IMR-90 (cell line): ENCODE data around the gene HEYL. TPM values are rescaled to one million over a fixed set of nuclear protein-coding genes. Genes with fewer than 3 reads are reported as not detected.

Experiments used
- ATAC-seq: fragments of 200-7000 bp; cut with Tn5 transposase; 2 replicates; pipeline ENCODE4 v1.9.1; 2020; ENCODE audit warnings: low read depth, mild to moderate bottlenecking, moderate library complexity
- BruUV-seq: library from RNA; stranded (reverse); fragments of 400-500 nt; replicated peaks from 2 replicates; lab custom pipeline; 2021; lab: Mats Ljungman, UMichigan
- CTCF ChIA-PET: fragments of 300-600 bp; formaldehyde crosslinking; extraction: SDS; loops from one replicate; lab custom pipeline; 2021; ENCODE audit warnings: antibody characterized with exemption; lab: Yijun Ruan, JAX
- POLR2A ChIA-PET: fragments of 300-600 bp; sonication (Branson Sonifier 250); formaldehyde crosslinking; loops from one replicate; lab custom pipeline; 2022; ENCODE audit warnings: antibody characterized with exemption; ENCODE audit not compliant: unreplicated experiment; lab: Charles Lee
- DNase-seq: peaks from one replicate; pipeline ENCODE4 v3.0.0; 2013
- H2AFZ ChIP-seq: replicated peaks from 2 replicates; pipeline ENCODE3; 2013; ENCODE audit warnings: low read length, mild to moderate bottlenecking; ENCODE audit not compliant: poor library complexity
- H2AK5ac ChIP-seq: 2 replicates; pipeline ENCODE4 v1.6.1; 2013; ENCODE audit warnings: low read depth, low read length, inconsistent platforms
- H2AK9ac ChIP-seq: replicated peaks from 2 replicates; pipeline ENCODE3; 2013; ENCODE audit warnings: mild to moderate bottlenecking, low read depth, low read length, moderate library complexity; ENCODE audit not compliant: poor library complexity
- H2BK120ac ChIP-seq: 2 replicates; pipeline ENCODE4 v1.6.1; 2013; ENCODE audit warnings: low read depth, low read length, inconsistent platforms
- H2BK15ac ChIP-seq: 3 replicates; pipeline ENCODE4 v1.6.1; 2013; ENCODE audit warnings: low read depth, low read length, inconsistent platforms
- H2BK20ac ChIP-seq: 2 replicates; pipeline ENCODE4 v1.6.1; 2013; ENCODE audit warnings: low read depth, mild to moderate bottlenecking, inconsistent platforms, low read length, moderate library complexity
- H2BK5ac ChIP-seq: 2 replicates; pipeline ENCODE4 v1.6.1; 2013; ENCODE audit warnings: mild to moderate bottlenecking, low read depth, low read length, inconsistent platforms; ENCODE audit not compliant: poor library complexity, severe bottlenecking
- H3K14ac ChIP-seq: replicated peaks from 2 replicates; pipeline ENCODE4 v1.6.1; 2013; ENCODE audit warnings: low read depth, low read length, inconsistent platforms
- H3K18ac ChIP-seq: 2 replicates; pipeline ENCODE4 v1.6.1; 2013; ENCODE audit warnings: low read depth, low read length, control low read depth
- H3K23ac ChIP-seq: 2 replicates; pipeline ENCODE4 v1.6.1; 2013; ENCODE audit warnings: low read depth, low read length, inconsistent platforms
- H3K27ac ChIP-seq: 2 replicates; pipeline ENCODE4 v1.5.1; 2013; ENCODE audit warnings: mild to moderate bottlenecking, control low read depth, low read length; ENCODE audit not compliant: insufficient read depth
- H3K27me3 ChIP-seq: 2 replicates; pipeline ENCODE4 v1.6.1; 2013; ENCODE audit warnings: low read length; ENCODE audit not compliant: control insufficient read depth, insufficient read depth
- H3K36me3 ChIP-seq: 2 replicates; pipeline ENCODE4 v1.6.1; 2013; ENCODE audit warnings: low read length, mixed read lengths; ENCODE audit not compliant: control insufficient read depth, insufficient read depth
- H3K4ac ChIP-seq: 2 replicates; pipeline ENCODE4 v1.6.1; 2013; ENCODE audit warnings: low read depth, low read length, inconsistent platforms
- H3K4me1 ChIP-seq: 2 replicates; pipeline ENCODE4 v1.6.1; 2013; ENCODE audit warnings: low read length, mixed read lengths; ENCODE audit not compliant: control insufficient read depth, insufficient read depth
- H3K4me2 ChIP-seq: 2 replicates; pipeline ENCODE4 v1.6.1; 2013; ENCODE audit warnings: low read depth, mild to moderate bottlenecking, control low read depth, low read length, moderate library complexity
- H3K4me3 ChIP-seq: 2 replicates; pipeline ENCODE4 v1.5.1; 2013; ENCODE audit warnings: low read depth, mild to moderate bottlenecking, control low read depth, low read length, moderate library complexity; ENCODE audit not compliant: insufficient read depth
- H3K56ac ChIP-seq: 2 replicates; pipeline ENCODE4 v1.6.1; 2013; ENCODE audit warnings: low read length, inconsistent platforms; ENCODE audit not compliant: insufficient read depth; ENCODE audit errors: extremely low read depth
- H3K79me1 ChIP-seq, 2 experiments: 2 replicates each; pipeline ENCODE4 v1.6.1; 2013; ENCODE audit warnings: low read length in 2 of 2, inconsistent platforms in 1 of 2, low read depth in 1 of 2
- H3K9ac ChIP-seq: 2 replicates; pipeline ENCODE4 v1.6.1; 2013; ENCODE audit warnings: low read depth, low read length, control low read depth
- H3K9me1 ChIP-seq: 2 replicates; pipeline ENCODE4 v1.6.1; 2013; ENCODE audit warnings: low read length, inconsistent platforms; ENCODE audit not compliant: insufficient read depth
- H3K9me3 ChIP-seq: 2 replicates; pipeline ENCODE4 v1.6.1; 2013; ENCODE audit warnings: low read length; ENCODE audit not compliant: control insufficient read depth, insufficient read depth
- H4K20me1 ChIP-seq: 2 replicates; pipeline ENCODE4 v1.6.1; 2013; ENCODE audit warnings: low read length, inconsistent platforms; ENCODE audit not compliant: insufficient read depth
- H4K5ac ChIP-seq: 2 replicates; pipeline ENCODE4 v1.6.1; 2013; ENCODE audit warnings: mild to moderate bottlenecking, low read depth, low read length, control low read depth
- H4K8ac ChIP-seq, 2 experiments: 2 replicates each; pipeline ENCODE4 v1.6.1; 2013; ENCODE audit warnings: low read depth in 2 of 2, low read length in 2 of 2, control low read depth in 1 of 2, inconsistent platforms in 1 of 2
- H4K91ac ChIP-seq: 2 replicates; pipeline ENCODE4 v1.6.1; 2013; ENCODE audit warnings: low read depth, low read length, inconsistent platforms; ENCODE audit not compliant: insufficient read depth
- BHLHE40 ChIP-seq: fragments of 150-350 bp; IDR thresholded peaks from 2 replicates; pipeline ENCODE4 v1.6.1; 2016; ENCODE audit warnings: mild to moderate bottlenecking, low read depth, low read length
- CEBPB ChIP-seq: IDR thresholded peaks from 2 replicates; pipeline ENCODE4 v1.6.1; 2012; ENCODE audit warnings: low read depth, low read length, improper control_type of control experiment
- CHD1 ChIP-seq: IDR thresholded peaks from 2 replicates; pipeline ENCODE4 v1.6.1; 2012; ENCODE audit warnings: low read depth, low read length, improper control_type of control experiment
- CTCF ChIP-seq: conservative IDR thresholded peaks from 2 replicates; pipeline ENCODE4 v1.5.1; 2012; ENCODE audit warnings: mild to moderate bottlenecking, low read depth, low read length, improper control_type of control experiment
- ELK1 ChIP-seq: fragments of 150-350 bp; IDR thresholded peaks from 2 replicates; pipeline ENCODE4 v1.6.1; 2016; ENCODE audit warnings: low read depth, mild to moderate bottlenecking, low read length, moderate library complexity, borderline replicate concordance
- FOS ChIP-seq: fragments of 150-350 bp; IDR thresholded peaks from 2 replicates; pipeline ENCODE4 v1.6.1; 2016; ENCODE audit warnings: low read depth, low read length
- MAFK ChIP-seq: IDR thresholded peaks from 2 replicates; pipeline ENCODE4 v1.6.1; 2012; ENCODE audit warnings: low read depth, low read length, improper control_type of control experiment
- MAZ ChIP-seq: IDR thresholded peaks from 2 replicates; pipeline ENCODE4 v1.6.1; 2012; ENCODE audit warnings: low read depth, mild to moderate bottlenecking, low read length, improper control_type of control experiment, moderate library complexity, borderline replicate concordance
- MXI1 ChIP-seq: IDR thresholded peaks from 2 replicates; pipeline ENCODE4 v1.6.1; 2012; ENCODE audit warnings: low read depth, mild to moderate bottlenecking, low read length, moderate library complexity, borderline replicate concordance
- NFE2L2 ChIP-seq: fragments of 150-350 bp; IDR thresholded peaks from 2 replicates; pipeline ENCODE4 v1.6.1; 2016; ENCODE audit warnings: low read depth, mild to moderate bottlenecking, low read length
- POLR2A ChIP-seq: IDR thresholded peaks from 2 replicates; pipeline ENCODE4 v1.6.1; 2012; ENCODE audit warnings: mild to moderate bottlenecking, low read depth, low read length
- RAD21 ChIP-seq: IDR thresholded peaks from 2 replicates; pipeline ENCODE4 v1.6.1; 2012; ENCODE audit warnings: low read length, improper control_type of control experiment
- RCOR1 ChIP-seq: IDR thresholded peaks from 2 replicates; pipeline ENCODE4 v1.6.1; 2012; ENCODE audit warnings: mild to moderate bottlenecking, low read length, improper control_type of control experiment; ENCODE audit not compliant: insufficient replicate concordance
- RFX5 ChIP-seq: IDR thresholded peaks from 2 replicates; pipeline ENCODE4 v1.8.0; 2012; ENCODE audit warnings: low read depth, mild to moderate bottlenecking, low read length, moderate library complexity
- SMC3 ChIP-seq: fragments of 150-350 bp; IDR thresholded peaks from 2 replicates; pipeline ENCODE4 v1.6.1; 2016; ENCODE audit warnings: low read depth, mild to moderate bottlenecking, antibody characterized with exemption, low read length, moderate library complexity
- USF2 ChIP-seq: fragments of 150-350 bp; IDR thresholded peaks from 2 replicates; pipeline ENCODE4 v1.6.1; 2017; ENCODE audit warnings: mild to moderate bottlenecking, antibody characterized with exemption, low read length, low read depth
- WGBS, 2 experiments: methylation state at CpG; one replicate each; pipeline versions ENCODE4 v1.1.5 to v1.1.7; 2013; ENCODE audit warnings: missing lambda C conversion rate in 2 of 2; ENCODE audit not compliant: insufficient read length in 1 of 2; ENCODE audit errors: extremely low coverage in 2 of 2; 5-methylcytosine and 5-hydroxymethylcytosine counted together
- dilution Hi-C: fragments of 300-500 bp; cut with HindIII; formaldehyde crosslinking; loops from one replicate; pipeline ENCODE4 v1.14.3; 2018; ENCODE audit warnings: low sequenced_read_pairs; ENCODE audit not compliant: unreplicated experiment
- in situ Hi-C: fragments of 300-500 bp; cut with MboI; formaldehyde crosslinking; loops from 3 replicates; pipeline ENCODE4 v1.14.3; 2019; ENCODE audit warnings: low sequenced_read_pairs, inconsistent platforms, mixed read lengths
- intact Hi-C: fragments of 100-400 bp; cut with micrococcal nuclease; formaldehyde crosslinking; loops from 2 replicates; pipeline ENCODE4 v1.10.0; 2022
- polyA plus RNA-seq, 3 experiments: library from polyadenylated mRNA; depleted of rRNA; stranded (reverse); fragments of >200 nt; gene quantifications; 2 replicates each; pipeline ENCODE4 v1.2.3, GENCODE V29; 2012; ENCODE audit warnings: low replicate concordance in 1 of 3
- total RNA-seq: library from RNA; depleted of rRNA; stranded (reverse); fragments of >200 nt; gene quantifications from 2 replicates; pipeline ENCODE4 v1.2.3, GENCODE V29; 2012

Gene HEYL
- total and polyA plus RNA-seq, 2 of the 4 experiments (the other 2 are of a cell fraction), result 0.02 TPM; not detected in 1

- peaks cover 6% of the 10 kb centered on the region; the same call in 1 of the 2 replicates for H3K27me3 ChIP-seq
- H2AFZ ChIP-seq, result peak overlapping the region; percentile 8
- intact Hi-C loops, result no loop called here
- H4K8ac ChIP-seq, result no peak overlapping the region
- no peaks in the 10 kb centered on the region for H4K20me1 ChIP-seq
- no peak overlapping the region for H3K56ac ChIP-seq
- ChIA-PET POLR2A (no interaction called here), CTCF (interaction anchor here (1.0 to 1.3 kb wide), 2 partner anchors 35 to 36 kb away, joined by 3 to 4 read pairs; no protein-coding TSS in a partner anchor)
- H3K27ac ChIP-seq, result no peak overlapping the region
- no peak overlapping the region for H3K4me2 ChIP-seq
- H3K9me3 ChIP-seq, result 0 out of 2 replicates have a peak, but pooled peaks cover 2% of the 10 kb centered on the region
- no peak overlapping the region for H3K9ac ChIP-seq
- no peak overlapping the region for H2BK20ac ChIP-seq
- TF ChIP-seq MXI1 (no peak), CHD1 (no peak), CTCF (no peak), FOS (no peak), BHLHE40 (no peak), ELK1 (no peak), SMC3 (no peak), MAZ (no peak), USF2 (no peak), NFE2L2 (no peak), POLR2A (no peak), MAFK (no peak), RAD21 (no peak), RFX5 (no peak), RCOR1 (no peak), CEBPB (no peak)
- no peak overlapping the region for H2BK15ac ChIP-seq
- H3K36me3 ChIP-seq, result no peaks in the 10 kb centered on the region
- H4K5ac ChIP-seq, result no peak overlapping the region
- no peak overlapping the region for H3K4ac ChIP-seq
- no peaks in the 10 kb centered on the region for H3K79me1 ChIP-seq
- dilution Hi-C loops, result no loop called here
- H2AK9ac ChIP-seq, result no peak overlapping the region
- ATAC-seq (no peak), DNase-seq (no peak)
- no peak overlapping the region for H3K18ac ChIP-seq
- H2BK5ac ChIP-seq, result no peak overlapping the region
- 100% methylated on average over 1 of the region's 4 CpGs; no CpG with 5 or more reads in 1 of the 2 experiments for WGBS, 2 experiments
- H2BK120ac ChIP-seq, result no peak overlapping the region
- no TSS peak for BruUV-seq
- H3K14ac ChIP-seq, result no peak overlapping the region
- no peaks in the 10 kb centered on the region for H3K9me1 ChIP-seq
- peaks cover 2% of the 10 kb centered on the region; the same call in 1 of the 2 replicates for H3K4me1 ChIP-seq
- no peak overlapping the region for H2AK5ac ChIP-seq
- H3K4me3 ChIP-seq, result no peak overlapping the region
- H4K91ac ChIP-seq, result no peak overlapping the region
- in situ Hi-C loops, result no loop called here
- no peak overlapping the region for H3K23ac ChIP-seq
These were observed 21.9 kb downstream of the HEYL start for GRCh38 chr1:39617488-39618049.
